HFF-Myc (cell line): Measurements from ENCODE around the gene PDK1.
A peak's percentile ranks its signal among the peaks of the same experiment; 100 is the strongest.

ENCODE experiments used
- DNase-seq: peaks from one replicate; pipeline ENCODE4 v3.0.0-alpha.2; 2011; ENCODE audit warnings: low read depth; ENCODE audit errors: extremely low read depth
- H3K4me3 ChIP-seq: replicated peaks from 2 replicates; pipeline ENCODE4 v1.5.1; 2011; ENCODE audit warnings: low read depth, mild to moderate bottlenecking, control low read depth, low read length
- CTCF ChIP-seq: IDR thresholded peaks from 2 replicates; pipeline ENCODE4 v1.5.1; 2012; ENCODE audit warnings: mild to moderate bottlenecking, low read depth, low read length, control low read depth; ENCODE audit errors: missing control alignments

The PDK1 gene

DNA sequence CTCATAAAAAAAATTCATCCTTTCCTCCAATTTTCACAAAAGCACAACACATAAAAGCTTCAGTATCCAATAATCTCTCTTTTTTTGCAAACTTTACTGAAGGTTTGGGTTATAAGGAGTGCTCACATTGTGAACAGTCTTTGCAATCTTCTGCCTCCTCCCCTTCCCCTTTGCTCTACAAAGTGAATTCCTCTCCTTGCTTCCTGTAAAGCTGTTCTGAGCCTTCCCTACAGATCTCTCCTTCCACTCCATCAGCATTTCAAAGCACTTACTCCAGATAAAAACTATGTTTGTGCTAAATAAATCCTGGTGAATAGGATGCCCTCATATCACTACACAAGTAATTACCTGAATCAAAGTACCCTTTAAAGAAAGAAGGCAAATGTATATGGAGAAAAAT, 4.6 kb upstream of the PDK1 start:
- TF ChIP-seq CTCF, result no peak
- H3K4me3 ChIP-seq, result no peak overlapping the region
- no peak for DNase-seq

DNA sequence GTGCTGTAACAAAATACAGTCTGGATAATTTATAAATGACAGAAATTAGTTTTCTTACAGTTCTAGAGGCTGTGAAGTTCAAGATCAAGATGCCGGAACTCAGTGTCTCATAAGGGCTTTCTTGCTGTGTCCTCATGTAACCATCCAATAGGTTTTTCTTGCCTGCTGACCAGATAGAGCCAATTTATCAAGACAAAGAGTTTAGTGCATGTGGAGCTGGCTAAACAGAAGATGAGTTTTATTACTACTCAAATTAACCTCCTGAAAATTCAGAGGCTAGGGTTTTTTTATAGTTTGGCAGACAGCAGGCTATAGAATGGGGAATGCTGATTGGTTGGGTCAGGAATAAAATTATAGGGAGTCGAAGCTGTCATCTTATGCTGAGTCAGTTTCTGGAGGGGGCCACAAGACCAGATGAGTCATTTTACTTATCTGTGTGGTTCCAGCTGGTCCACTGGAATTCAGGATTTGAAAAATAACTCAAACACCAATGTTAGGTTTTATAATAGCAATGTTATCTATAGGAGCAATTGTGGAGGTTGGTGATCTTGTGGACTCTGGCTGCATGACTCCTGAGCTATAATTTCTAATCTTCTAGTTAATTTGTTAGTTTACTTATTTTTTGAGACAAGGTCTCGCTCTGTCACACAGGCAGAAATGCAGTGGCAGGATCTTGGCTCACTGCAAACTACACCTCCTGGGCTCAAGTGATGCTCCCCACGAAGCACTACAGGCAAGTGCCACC, 3.2 kb upstream of the PDK1 start:
- no peak overlapping the region for H3K4me3 ChIP-seq
- no peak for TF ChIP-seq CTCF
- no peak for DNase-seq

DNA sequence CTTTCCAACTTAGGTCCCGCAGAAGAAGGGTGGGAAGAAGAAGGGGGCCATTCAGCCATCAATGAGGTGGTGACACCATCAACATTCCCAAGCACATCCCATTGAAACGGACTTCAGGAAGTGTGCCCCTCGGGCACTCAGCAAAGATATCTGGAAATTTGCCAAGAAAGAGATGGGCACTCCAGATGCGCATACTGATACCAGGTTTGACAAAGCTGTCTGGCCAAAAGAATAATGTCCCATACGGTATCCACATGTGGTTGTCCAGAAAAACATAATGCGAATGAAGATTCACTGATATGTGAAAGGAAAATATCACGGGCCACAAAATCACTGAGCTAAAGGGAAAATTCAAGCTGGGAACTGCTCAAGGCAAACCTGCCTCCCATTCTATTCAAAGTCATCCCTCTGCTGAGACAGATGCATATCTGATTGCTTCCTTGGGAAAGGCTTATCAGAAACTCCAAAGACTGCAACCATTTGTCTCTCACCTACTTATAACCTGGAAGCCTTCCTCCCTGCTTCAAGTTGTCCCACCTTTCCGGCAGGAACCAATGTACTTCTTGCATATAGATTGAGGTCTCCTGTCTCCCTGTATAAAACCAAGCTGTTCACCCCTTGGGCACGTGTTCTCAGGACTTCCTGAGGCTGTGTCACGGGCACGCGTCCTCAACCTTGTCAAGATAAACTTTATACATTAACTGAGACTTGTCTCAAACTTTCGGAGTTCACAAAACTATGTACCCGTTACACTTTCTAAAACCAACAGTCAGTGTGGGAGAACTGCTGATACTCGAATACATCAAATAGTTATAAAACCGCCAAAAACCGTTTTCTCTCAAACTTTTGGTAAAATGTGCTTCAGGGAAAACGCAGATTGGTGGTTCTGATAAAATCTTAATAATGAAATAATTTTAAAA, 1.3 kb upstream of the PDK1 start:
- H3K4me3 ChIP-seq, result peak overlapping the region; percentile 83
- TF ChIP-seq CTCF, result no peak
- DNase-seq, result no peak

DNA sequence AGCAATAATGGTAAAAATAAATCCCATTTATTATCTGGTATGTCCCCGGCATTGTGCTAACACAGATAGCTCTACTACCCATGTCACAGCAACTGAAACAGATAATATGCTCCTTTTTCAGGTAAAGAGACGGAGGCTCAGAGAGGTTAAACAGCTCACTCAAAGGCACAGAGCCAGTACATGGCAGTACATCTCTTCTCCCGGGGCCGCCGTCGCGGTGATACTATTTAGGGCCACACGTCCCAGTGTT, 693 bp upstream of the PDK1 start:
- DNase-seq, result no peak
- H3K4me3 ChIP-seq, result peak overlapping the region; percentile 83
- no peak for TF ChIP-seq CTCF

GRCh38 chr2:172556284-172557033, 569 bp downstream of the PDK1 start:
- DNase-seq, result no peak
- TF ChIP-seq CTCF, result no peak
- peak overlapping the region; percentile 83 for H3K4me3 ChIP-seq

- no peak for TF ChIP-seq CTCF
- DNase-seq, result no peak
- peak overlapping the region; percentile 83 for H3K4me3 ChIP-seq
Measured at GRCh38 chr2:172558372-172558771, 2.5 kb downstream of the PDK1 start.
